K562 (cell line): ENCODE measurements around the gene ICA1. TPM values are rescaled to one million over a fixed set of nuclear protein-coding genes. Genes with fewer than 3 reads are reported as not detected.

Source experiments
- ATAC-seq: fragments of 200-7000 bp; cut with Tn5 transposase; 3 replicates; pipeline ENCODE4 v1.9.1; 2020; ENCODE audit warnings: moderate library complexity
- BruUV-seq: library from RNA; stranded (reverse); fragments of 400-500 nt; replicated peaks from 2 replicates; lab custom pipeline; 2021; lab: Mats Ljungman, UMichigan
- CTCF ChIA-PET: fragments of 300-600 bp; formaldehyde crosslinking; extraction: SDS; loops from one replicate; lab custom pipeline; 2021; ENCODE audit warnings: low intra/inter-chr PET ratio; lab: Yijun Ruan, JAX
- POLR2A ChIA-PET: fragments of 300-600, 350-650 bp; sonication (Branson Sonifier 250); formaldehyde crosslinking; extraction: SDS; loops from one replicate; lab custom pipeline; 2021; ENCODE audit warnings: antibody characterized with exemption, inconsistent platforms; lab: Yijun Ruan, JAX
- DNase-seq, 4 experiments: peaks; one replicate each; pipeline versions ENCODE4 v3.0.0 to v3.0.0-alpha.2; 2011 to 2018; ENCODE audit warnings: low spot score in 3 of 4, mixed read lengths in 3 of 4; ENCODE audit errors: extremely low read depth in 1 of 4
- FAIRE-seq: peaks from 2 replicates; lab custom pipeline; 2011; peaks lifted over from hg19 to GRCh38; lab: Jason Lieb, UNC
- H2AFZ ChIP-seq: 2 replicates; pipeline ENCODE4 v1.6.0; 2011; ENCODE audit warnings: low read depth, low read length, control low read depth, inconsistent platforms
- H3K27ac ChIP-seq: fragments of 200-600 bp; 3 replicates; pipeline ENCODE4 v1.8.0; 2011; ENCODE audit warnings: low read depth, mild to moderate bottlenecking, control low read depth, inconsistent platforms, low read length, moderate library complexity, mixed read lengths; ENCODE audit errors: extremely low read depth
- H3K27me3 ChIP-seq, 2 experiments: fragments of 300-600 bp in 1 of 2; 2 replicates in 1 of 2; 3 replicates in 1 of 2; pipeline versions ENCODE4 v1.6.0 to v1.8.0; 2011; ENCODE audit warnings: inconsistent platforms in 2 of 2, low read length in 2 of 2, mild to moderate bottlenecking in 1 of 2, mixed read lengths in 1 of 2, moderate library complexity in 1 of 2; ENCODE audit not compliant: control insufficient read depth in 2 of 2, insufficient read depth in 2 of 2
- H3K36me3 ChIP-seq: fragments of 300-600 bp; 3 replicates; pipeline ENCODE4 v1.8.0; 2011; ENCODE audit warnings: mild to moderate bottlenecking, low read length, inconsistent platforms; ENCODE audit not compliant: control insufficient read depth, insufficient read depth
- H3K4me1 ChIP-seq, 2 experiments: fragments of 200-600 bp in 1 of 2; replicated peaks in 1 of 2; 2 replicates in 1 of 2; 3 replicates in 1 of 2; pipeline versions ENCODE4 v1.5.1 to v1.8.0; 2011; ENCODE audit warnings: inconsistent platforms in 2 of 2, low read length in 2 of 2, mild to moderate bottlenecking in 1 of 2, mixed read lengths in 1 of 2, moderate library complexity in 1 of 2; ENCODE audit not compliant: control insufficient read depth in 2 of 2, insufficient read depth in 2 of 2
- H3K4me2 ChIP-seq: 2 replicates; pipeline ENCODE4 v1.6.1; 2011; ENCODE audit warnings: low read length, control low read depth, inconsistent platforms, mixed read lengths; ENCODE audit not compliant: insufficient read depth
- H3K4me3 ChIP-seq: fragments of 200-600 bp; sonication (generic), shearing (Covaris generic); 2 replicates; pipeline ENCODE4 v1.5.1; 2016; ENCODE audit warnings: control low read depth, inconsistent platforms
- H3K79me2 ChIP-seq: fragments of 200-600 bp; 3 replicates; pipeline ENCODE4 v1.8.0; 2011; ENCODE audit warnings: low read length, inconsistent platforms; ENCODE audit not compliant: control insufficient read depth, insufficient read depth
- H3K9ac ChIP-seq, 2 experiments: 2 replicates each; pipeline versions ENCODE4 v1.6.0 to v1.6.1; 2011; ENCODE audit warnings: low read depth in 2 of 2, low read length in 2 of 2, control low read depth in 1 of 2, inconsistent platforms in 1 of 2, mild to moderate bottlenecking in 1 of 2, mixed read lengths in 1 of 2; ENCODE audit not compliant: insufficient read depth in 1 of 2
- H3K9me1 ChIP-seq: one replicate; pipeline ENCODE4 v1.6.0; 2011; ENCODE audit warnings: inconsistent platforms, mild to moderate bottlenecking, low read length, moderate library complexity; ENCODE audit not compliant: control insufficient read depth, insufficient read depth
- H3K9me3 ChIP-seq: replicated peaks from 2 replicates; pipeline ENCODE4 v1.5.1; 2011; ENCODE audit warnings: low read depth, low read length, inconsistent platforms; ENCODE audit not compliant: control insufficient read depth, insufficient read depth
- H4K20me1 ChIP-seq: replicated peaks from 2 replicates; pipeline ENCODE4 v1.6.1; 2011; ENCODE audit warnings: low read length, inconsistent platforms, mixed read lengths; ENCODE audit not compliant: control insufficient read depth, insufficient read depth
- KDM1A ChIP-seq, 2 experiments: fragments of 450-650 bp; IDR thresholded peaks; 2 replicates each; pipeline ENCODE4 v1.6.1; 2016; ENCODE audit warnings: mild to moderate bottlenecking in 2 of 2
- MLLT1 ChIP-seq, 2 experiments: fragments of 450-650 bp; IDR thresholded peaks; 2 replicates each; pipeline ENCODE4 v1.6.1; 2016
- NR2C2 ChIP-seq, 2 experiments: fragments of 200-800 bp in 1 of 2; sonication (Bioruptor generic) in 1 of 2; sonication (generic) in 1 of 2; formaldehyde crosslinking in 1 of 2; IDR thresholded peaks; 2 replicates each; pipeline versions ENCODE4 v1.6.1 to v1.8.0; 2016 to 2022; ENCODE audit warnings: mild to moderate bottlenecking in 1 of 2, missing compliant biosample characterization in 1 of 2, missing genetic modification characterization in 1 of 2, missing genetic modification reagents in 1 of 2
- ZNF589 ChIP-seq: fragments of 200-800 bp; sonication (Bioruptor generic); IDR thresholded peaks from 2 replicates; pipeline ENCODE4 v1.6.1; 2016; ENCODE audit warnings: low read depth, missing genetic modification characterization, missing compliant biosample characterization
- WGBS: fragments of 100-300 bp; shearing (Covaris generic); methylation state at CpG from one replicate; pipeline ENCODE4 v1.1.6; 2016; ENCODE audit warnings: low coverage, mixed read lengths; ENCODE audit not compliant: insufficient coverage; ENCODE audit errors: missing lambda C conversion rate; 5-methylcytosine and 5-hydroxymethylcytosine counted together
- in situ Hi-C: fragments of 300-500 bp; cut with MboI; formaldehyde crosslinking; loops from 4 replicates; pipeline ENCODE4 v1.15.0; 2018; ENCODE audit warnings: inconsistent platforms, mixed read lengths
- intact Hi-C: fragments of 100-400 bp; cut with micrococcal nuclease; formaldehyde crosslinking; loops from 2 replicates; pipeline ENCODE4 v1.14.2; 2022
- polyA plus RNA-seq, 8 experiments: library from polyadenylated mRNA; depleted of rRNA in 4 of 8; stranded (reverse) in 5 of 8; unstranded in 3 of 8; fragments of >200 nt; fragmentation: Nextera tagmentation in 2 of 8; fragmentation: Illumina TruSeq in 1 of 8; extraction: Ambion mirVana in 2 of 8; extraction: Trizol in 1 of 8; gene quantifications; 2 replicates each; pipeline versions ENCODE4 v1.2.1 to v1.2.3, GENCODE V29; 2011 to 2014; ENCODE audit warnings: inconsistent platforms in 1 of 8, missing spikeins in 1 of 8
- total RNA-seq, 7 experiments: library from RNA; depleted of rRNA in 6 of 7; stranded (reverse); fragments of >200 nt in 6 of 7; fragmentation: Illumina TruSeq in 2 of 7; extraction: Trizol in 2 of 7; gene quantifications; 2 replicates each; pipeline versions ENCODE4 v1.2.1 to v1.2.3, GENCODE V29; 2011 to 2021; ENCODE audit warnings: low replicate concordance in 1 of 7

ICA1 gene
- total and polyA plus RNA-seq, 9 of the 15 experiments (the other 6 are each of a cell fraction or from before 2014, with no cell fraction given) = 7.1 to 22.3 (median 16.4) TPM

- Histone ChIP-seq H3K4me1 (peaks cover 0 to 2% of the 10 kb centered on the region in 2 experiments; a peak in 1 of 5 replicates), H3K27me3 (no peaks in the 10 kb centered on the region), H4K20me1 (no peaks in the 10 kb centered on the region), H3K27ac (no peak overlapping the region), H2AFZ (no peak overlapping the region), H3K9me1 (no peaks in the 10 kb centered on the region), H3K36me3 (no peaks in the 10 kb centered on the region), H3K9ac (no peak overlapping the region), H3K4me2 (no peak overlapping the region), H3K9me3 (no peaks in the 10 kb centered on the region), H3K4me3 (no peak overlapping the region), H3K79me2 (no peaks in the 10 kb centered on the region)
- ChIA-PET POLR2A (interaction anchor here (0.6 to 1.0 kb wide), 2 partner anchors 12 to 570 kb away, joined by 3 read pairs; no protein-coding TSS in a partner anchor), CTCF (no interaction called here)
- intact Hi-C loops (no loop called here), in situ Hi-C loops (no loop called here)
- DNase-seq = no peak
- no peak for FAIRE-seq
- no peak for ATAC-seq
- TF ChIP-seq MLLT1 (IDR thresholded peaks at IDR 0.05) = no peak
- no peak for TF ChIP-seq NR2C2 (CRISPR knock-in tag; IDR thresholded peaks at IDR 0.05)
- TF ChIP-seq NR2C2 (tag; IDR thresholded peaks at IDR 0.05) = 0 out of 2 replicates have a peak, but pooled peaks have one; percentile 28
- TF ChIP-seq KDM1A (IDR thresholded peaks at IDR 0.05) = no peak
- no peak for TF ChIP-seq ZNF589 (CRISPR knock-in tag)
- 29% methylated on average over 1 of the region's 1 CpG for WGBS
- no TSS peak for BruUV-seq
These were observed 10.8 kb downstream of the ICA1 start for GRCh38 chr7:8251195-8251594.
